ENCODE data around the gene PPIE. TPM values are rescaled to one million over a fixed set of nuclear protein-coding genes. Genes with fewer than 3 reads are reported as not detected.
A peak's percentile ranks its signal among the peaks of the same experiment; 100 is the strongest.
"Not testable (repeated sequence)": the region's sequence is repeated elsewhere in the genome, so short reads cannot be mapped to it uniquely, and the experiment has no call there.

PPIE gene
- total RNA-seq, 2 experiments from 2014 or later, result 67.4 to 69.5 TPM

GRCh38 chr1:39795651-39796050 lies 57.0 kb downstream of the PPIE start:
- Mint-ChIP-seq H3K27ac (no peak overlapping the region), H3K36me3 (no peaks in the 10 kb centered on the region), H3K27me3 (peaks cover 10% of the 10 kb centered on the region), H3K4me1 (peaks cover 21% of the 10 kb centered on the region), H3K4me3 (no peak overlapping the region), H3K9me3 (ENCODE audit: low read depth) (no peaks in the 10 kb centered on the region)
- CTCF ChIA-PET, result no interaction called here
- DNase-seq, result no peak
- ATAC-seq, result no peak

- Mint-ChIP-seq H3K4me1 (peaks cover 15% of the 10 kb centered on the region), H3K4me3 (peak overlapping the region; percentile 64), H3K27ac (peak overlapping the region; percentile 87)
- not testable (repeated sequence) for H3K9me3 Mint-ChIP-seq (ENCODE audit: low read depth); H3K27me3 Mint-ChIP-seq; H3K36me3 Mint-ChIP-seq
- DNase-seq (peak; percentile 96), ATAC-seq (peak; percentile 97)
- CTCF ChIA-PET, result interaction anchor here (0.5 to 3.4 kb wide), 43 partner anchors 8 to 615 kb away, joined by 3 to 29 read pairs (median 4); partner anchors contain the start of genes HPCAL4, MYCL, NT5C1A and PPIE
These were observed 60.4 kb downstream of the PPIE start for GRCh38 chr1:39798859-39799769.

GRCh38 chr1:39799770-39800470 lies 61.2 kb downstream of the PPIE start:
- no peaks in the 10 kb centered on the region for H3K36me3 Mint-ChIP-seq
- H3K27me3 Mint-ChIP-seq, result no peaks in the 10 kb centered on the region
- peaks cover 15% of the 10 kb centered on the region for H3K4me1 Mint-ChIP-seq
- ATAC-seq, result peak; percentile 72
- H3K27ac Mint-ChIP-seq, result peak overlapping the region; percentile 87
- peak overlapping the region; percentile 64 for H3K4me3 Mint-ChIP-seq
- CTCF ChIA-PET, result interaction anchor here (0.6 to 3.4 kb wide), 38 partner anchors 9 to 235 kb away, joined by 3 to 29 read pairs (median 4); partner anchors contain the start of genes HPCAL4, MYCL, NT5C1A and PPIE
- peak; percentile 80 for DNase-seq
- no peaks in the 10 kb centered on the region for H3K9me3 Mint-ChIP-seq (ENCODE audit: low read depth)

GRCh38 chr1:39800471-39800835 lies 61.8 kb downstream of the PPIE start:
- DNase-seq, result no peak
- H3K36me3 Mint-ChIP-seq, result peaks cover 2% of the 10 kb centered on the region
- H3K27ac Mint-ChIP-seq, result no peak overlapping the region
- CTCF ChIA-PET, result interaction anchor here (0.8 to 3.4 kb wide), 23 partner anchors 11 to 234 kb away, joined by 3 to 29 read pairs (median 4); partner anchors contain the start of genes MYCL, NT5C1A and PPIE
- no peak overlapping the region for H3K4me3 Mint-ChIP-seq
- H3K9me3 Mint-ChIP-seq (ENCODE audit: low read depth), result no peaks in the 10 kb centered on the region
- ATAC-seq, result no peak
- H3K27me3 Mint-ChIP-seq, result no peaks in the 10 kb centered on the region
- peaks cover 15% of the 10 kb centered on the region for H3K4me1 Mint-ChIP-seq

GRCh38 chr1:39802496-39803260 lies 64.0 kb downstream of the PPIE start:
- H3K27me3 Mint-ChIP-seq, result no peaks in the 10 kb centered on the region
- H3K4me3 Mint-ChIP-seq, result no peak overlapping the region
- DNase-seq (no peak), ATAC-seq (no peak)
- peaks cover 11% of the 10 kb centered on the region for H3K4me1 Mint-ChIP-seq
- H3K9me3 Mint-ChIP-seq (ENCODE audit: low read depth), result no peaks in the 10 kb centered on the region
- H3K36me3 Mint-ChIP-seq, result peaks cover 2% of the 10 kb centered on the region
- CTCF ChIA-PET, result interaction anchor here (0.7 to 1.5 kb wide), 4 partner anchors 41 to 1343 kb away, joined by 3 to 4 read pairs (median 3); no protein-coding TSS in a partner anchor
- H3K27ac Mint-ChIP-seq, result no peak overlapping the region

GRCh38 chr1:39805385-39805784 lies 66.7 kb downstream of the PPIE start:
- Mint-ChIP-seq H3K27ac (no peak overlapping the region), H3K4me1 (no peaks in the 10 kb centered on the region), H3K4me3 (no peak overlapping the region), H3K27me3 (no peaks in the 10 kb centered on the region), H3K36me3 (peaks cover 3% of the 10 kb centered on the region), H3K9me3 (ENCODE audit: low read depth) (no peaks in the 10 kb centered on the region)
- ATAC-seq, result no peak
- no peak for DNase-seq
- CTCF ChIA-PET, result no interaction called here

GRCh38 chr1:39808784-39809517 lies 70.3 kb downstream of the PPIE start:
- Mint-ChIP-seq H3K4me3 (no peak overlapping the region), H3K27ac (no peak overlapping the region), H3K4me1 (no peaks in the 10 kb centered on the region), H3K27me3 (no peaks in the 10 kb centered on the region), H3K36me3 (peaks cover 3% of the 10 kb centered on the region), H3K9me3 (ENCODE audit: low read depth) (no peaks in the 10 kb centered on the region)
- CTCF ChIA-PET, result no interaction called here
- DNase-seq (no peak), ATAC-seq (no peak)

GRCh38 chr1:39812913-39813312 lies 74.2 kb downstream of the PPIE start:
- H3K4me3 Mint-ChIP-seq, result no peak overlapping the region
- H3K27ac Mint-ChIP-seq, result no peak overlapping the region
- H3K27me3 Mint-ChIP-seq, result peaks cover 11% of the 10 kb centered on the region
- peaks cover 1% of the 10 kb centered on the region for H3K36me3 Mint-ChIP-seq
- peaks cover 5% of the 10 kb centered on the region for H3K4me1 Mint-ChIP-seq
- H3K9me3 Mint-ChIP-seq (ENCODE audit: low read depth), result no peaks in the 10 kb centered on the region
- DNase-seq (no peak), ATAC-seq (no peak)
- CTCF ChIA-PET, result interaction anchor here (1.5 kb wide), 1 partner anchor 13 kb away, joined by 4 read pairs; no protein-coding TSS in a partner anchor

Other genes with a start within 250 kb of the PPIE start
- not detected for gene BMP8A, start 247.2 kb upstream of the PPIE start, total RNA-seq
- 100 to 1,000 TPM; 183 to 211 TPM for gene PABPC4, start 162.1 kb upstream of the PPIE start, total RNA-seq
- gene HEYL, start 99.2 kb upstream of the PPIE start, total RNA-seq, result not detected
- under 1 TPM in 1 of 2 experiments, not detected in 1; 0.80 TPM for gene NT5C1A, start 66.8 kb upstream of the PPIE start, total RNA-seq
- under 1 TPM; 0.18 to 0.30 TPM for gene HPCAL4, start 47.4 kb upstream of the PPIE start, total RNA-seq
- gene OXCT2, start 32.5 kb downstream of the PPIE start, total RNA-seq, result 1 to 10 TPM in 1 of 2 experiments, under 1 TPM in 1; 0.82 to 1.0 TPM
- gene BMP8B, start 50.0 kb downstream of the PPIE start, total RNA-seq, result under 1 TPM; 0.47 to 0.61 TPM
- 10 to 100 TPM; 16.8 to 21.2 TPM for gene TRIT1, start 144.6 kb downstream of the PPIE start, total RNA-seq
- gene MYCL, start 163.0 kb downstream of the PPIE start, total RNA-seq, result under 1 TPM; 0.12 to 0.26 TPM
- gene MFSD2A, start 216.3 kb downstream of the PPIE start, total RNA-seq, result 1 to 10 TPM; 2.9 to 7.0 TPM

All from activated CD8-positive, alpha-beta memory T cell treated with anti-CD3 and anti-CD28 coated beads, Interleukin-2, amount 10 ng/mL, durations not matched to agents 7 days and 5 days (primary cell).